ENCODE results near the gene MFSD11. TPM values are rescaled to one million over a fixed set of nuclear protein-coding genes. Genes with fewer than 3 reads are reported as not detected.
"Not testable (repeated sequence)": the region's sequence is repeated elsewhere in the genome, so short reads cannot be mapped to it uniquely, and the experiment has no call there.

MFSD11 gene
- polyA plus RNA-seq, 3 donors from 2014 or later, result 25.2 to 48.0 (median 36.0) TPM

DNA sequence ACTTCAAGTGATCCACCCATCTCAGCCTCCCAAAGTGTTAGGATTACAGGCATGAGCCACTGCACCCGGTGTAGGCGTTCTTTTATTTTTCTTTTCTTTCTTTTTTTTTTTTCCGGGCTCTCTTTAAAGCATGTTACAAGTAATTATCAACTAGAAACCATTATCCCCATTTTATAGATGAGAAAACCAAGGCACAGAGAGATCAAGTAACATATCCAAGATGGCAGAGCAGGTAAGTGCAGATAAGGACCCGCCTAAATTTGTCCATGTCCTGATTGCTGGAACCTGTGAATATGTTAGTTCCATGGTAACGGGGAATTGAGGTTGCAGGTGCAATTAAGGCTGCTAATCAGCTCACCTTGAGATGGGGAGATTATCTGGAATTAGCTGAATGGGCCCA, 54.4 kb downstream of the MFSD11 start:
- Mint-ChIP-seq H3K4me1 (peaks cover 10 to 20% of the 10 kb centered on the region in 2 donors), H3K27me3 (ENCODE audit: low read depth in 3 of 3) (no peaks in the 10 kb centered on the region), H3K9me3 (no peaks in the 10 kb centered on the region), H3K4me3 (no peak overlapping the region), H3K27ac (peak overlapping the region in 1 of 6 donors; percentile 61), H3K36me3 (peaks cover 0 to 4% (median 0%) of the 10 kb centered on the region in 3 donors)
- DNase-seq, result no peak

DNA sequence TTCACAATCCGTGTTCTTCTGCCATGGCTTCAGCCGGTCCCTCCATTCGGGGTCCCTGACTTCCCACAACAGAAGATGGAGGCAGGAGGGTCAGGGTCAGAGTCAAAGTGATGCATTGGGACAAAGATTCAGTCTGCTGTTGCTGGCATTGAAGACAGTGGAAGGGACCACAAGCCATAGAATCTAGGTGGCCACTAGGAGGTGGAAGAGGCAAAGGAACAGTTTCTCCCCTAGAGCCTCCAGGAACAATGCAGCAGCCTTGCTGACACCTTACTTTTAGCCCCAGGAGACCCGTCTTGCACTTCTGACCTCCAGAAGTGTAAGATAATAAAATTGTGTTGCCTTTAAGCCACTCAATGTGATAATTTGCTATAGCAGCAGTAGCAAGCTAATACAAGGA, 55.9 kb downstream of the MFSD11 start:
- no peak overlapping the region for H3K27ac Mint-ChIP-seq
- H3K4me1 Mint-ChIP-seq, result peaks cover 10 to 20% of the 10 kb centered on the region in 2 donors
- no peak for DNase-seq
- H3K36me3 Mint-ChIP-seq, result no peaks in the 10 kb centered on the region
- H3K27me3 Mint-ChIP-seq (ENCODE audit: low read depth in 3 of 3), result no peaks in the 10 kb centered on the region
- no peaks in the 10 kb centered on the region for H3K9me3 Mint-ChIP-seq
- no peak overlapping the region for H3K4me3 Mint-ChIP-seq

DNA sequence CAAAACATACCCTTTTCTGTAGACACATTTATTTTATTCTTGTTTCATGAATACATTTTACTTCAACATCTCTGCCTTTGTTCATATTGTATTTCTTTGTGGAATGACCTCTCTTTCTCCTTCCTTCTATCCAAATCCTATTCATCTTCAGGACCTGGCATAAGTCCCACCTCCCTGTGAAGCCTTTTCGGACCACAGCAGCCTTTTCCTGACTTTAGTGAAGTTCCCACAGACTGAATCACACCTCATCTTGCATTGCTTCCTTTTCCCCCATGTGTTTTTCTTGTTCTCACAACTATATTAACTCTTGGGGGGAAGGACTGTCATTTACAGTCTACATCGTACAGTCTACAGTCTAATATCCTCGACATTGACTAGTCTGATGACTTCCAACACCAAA, 58.2 kb downstream of the MFSD11 start:
- H3K9me3 Mint-ChIP-seq, result no peaks in the 10 kb centered on the region
- H3K4me3 Mint-ChIP-seq, result no peak overlapping the region
- no peaks in the 10 kb centered on the region for H3K36me3 Mint-ChIP-seq
- H3K4me1 Mint-ChIP-seq, result peaks cover 9 to 18% of the 10 kb centered on the region in 2 donors
- no peaks in the 10 kb centered on the region for H3K27me3 Mint-ChIP-seq (ENCODE audit: low read depth in 3 of 3)
- H3K27ac Mint-ChIP-seq, result no peak overlapping the region
- no peak for DNase-seq

DNA sequence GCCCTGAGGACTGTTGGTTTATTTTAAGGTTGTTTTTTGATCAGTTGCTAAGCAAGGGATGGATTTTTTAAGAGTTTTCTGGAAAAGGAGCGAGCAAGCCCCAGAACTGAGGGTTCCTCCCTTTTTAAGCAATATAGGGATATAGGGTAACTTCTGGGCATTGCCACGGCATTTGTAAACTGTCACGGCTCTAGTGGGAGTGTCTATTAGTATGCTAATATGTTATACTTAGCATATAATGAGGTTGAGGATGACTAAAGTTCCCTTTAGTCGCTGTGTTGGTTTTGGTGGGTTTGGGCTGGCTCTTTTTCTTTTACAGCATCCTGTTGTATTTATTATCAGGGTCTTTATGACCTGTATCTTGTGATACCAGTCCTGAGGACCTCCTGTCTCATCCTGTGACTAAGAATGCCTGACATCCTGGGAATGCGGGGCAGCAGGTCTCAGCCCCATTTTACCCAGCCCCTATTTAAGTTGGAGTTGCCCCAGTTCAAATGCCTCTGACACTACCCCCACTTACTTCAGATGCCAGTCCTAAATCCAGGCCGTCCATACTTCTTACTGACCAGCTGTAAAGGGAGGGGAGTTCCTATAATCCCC, 59.4 kb downstream of the MFSD11 start:
- Mint-ChIP-seq H3K27ac (no peak overlapping the region), H3K36me3 (no peaks in the 10 kb centered on the region), H3K27me3 (ENCODE audit: low read depth in 3 of 3) (no peaks in the 10 kb centered on the region), H3K4me1 (peaks cover under 1 to 5% of the 10 kb centered on the region in 2 donors), H3K9me3 (no peaks in the 10 kb centered on the region), H3K4me3 (no peak overlapping the region)
- DNase-seq, result no peak

DNA sequence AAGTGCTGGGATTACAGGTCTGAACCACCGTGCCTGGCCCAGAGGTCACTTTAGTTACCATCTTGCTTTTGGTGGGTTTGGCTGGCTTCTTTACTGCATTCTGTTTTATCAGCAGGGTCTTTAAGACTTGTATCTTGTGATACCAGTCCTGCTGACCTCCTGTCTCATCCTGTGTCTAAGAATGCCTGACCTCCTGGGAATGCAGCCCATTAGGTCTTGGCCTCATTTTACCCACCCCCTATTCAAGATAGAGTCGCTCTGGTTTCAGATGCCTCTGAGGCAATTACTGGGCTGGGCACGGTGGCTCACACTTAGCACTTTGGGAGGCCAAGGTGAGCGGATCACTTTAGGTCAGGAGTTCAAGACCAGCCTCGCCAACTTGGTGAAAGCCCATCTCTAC, 63.8 kb downstream of the MFSD11 start:
- Mint-ChIP-seq H3K4me3 (no peak overlapping the region), H3K27me3 (ENCODE audit: low read depth in 3 of 3) (no peaks in the 10 kb centered on the region), H3K9me3 (no peaks in the 10 kb centered on the region), H3K4me1 (no peaks in the 10 kb centered on the region), H3K36me3 (peaks cover 0 to 5% (median 0%) of the 10 kb centered on the region in 3 donors), H3K27ac (no peak overlapping the region)
- no peak for DNase-seq

DNA sequence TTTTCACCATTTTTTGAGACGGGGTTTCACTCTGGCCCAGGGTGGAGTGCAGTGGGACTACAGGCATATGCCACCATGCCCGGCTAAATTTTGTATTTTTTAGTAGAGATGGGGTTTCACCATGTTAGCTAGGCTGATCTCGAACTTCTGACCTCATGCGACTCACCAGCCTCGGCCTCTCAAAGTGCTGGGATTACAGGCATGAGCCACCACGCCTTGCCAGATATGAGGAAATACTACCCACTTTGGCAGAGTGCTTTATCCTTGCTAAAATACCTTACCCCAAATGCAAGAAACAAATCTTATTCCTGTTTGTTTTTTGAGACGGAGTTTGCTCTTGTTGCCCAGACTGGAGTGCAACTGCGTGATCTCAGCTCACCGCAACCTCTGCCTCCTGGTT, 67.4 kb downstream of the MFSD11 start:
- H3K36me3 Mint-ChIP-seq, result peaks cover 0 to 5% (median 0%) of the 10 kb centered on the region in 3 donors
- no peaks in the 10 kb centered on the region for H3K4me1 Mint-ChIP-seq
- H3K9me3 Mint-ChIP-seq, result no peaks in the 10 kb centered on the region
- DNase-seq, result no peak
- no peak overlapping the region for H3K4me3 Mint-ChIP-seq
- peaks cover 0 to 3% (median 0%) of the 10 kb centered on the region in 3 donors for H3K27me3 Mint-ChIP-seq (ENCODE audit: low read depth in 3 of 3)
- H3K27ac Mint-ChIP-seq, result no peak overlapping the region

DNA sequence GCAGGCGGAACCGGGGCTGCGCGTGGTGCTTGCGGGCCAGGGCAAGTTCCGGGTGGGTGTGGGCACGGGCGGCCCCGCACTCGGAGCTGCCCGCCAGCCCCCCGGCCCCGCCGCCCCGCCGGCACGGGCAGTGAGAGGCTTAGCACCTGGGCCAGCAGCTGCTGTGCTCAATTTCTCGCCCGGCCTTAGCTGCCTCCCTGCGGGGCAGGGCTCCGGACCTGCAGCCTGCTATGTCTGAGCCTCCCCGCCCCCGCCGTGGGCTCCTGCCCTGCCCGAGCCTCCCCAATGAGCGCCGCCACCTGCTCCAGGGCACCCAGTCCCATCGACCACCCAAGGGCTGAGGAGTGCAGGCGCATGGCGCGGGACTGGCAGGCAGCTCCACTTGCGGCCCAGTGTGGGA, 68.2 kb downstream of the MFSD11 start:
- not testable (repeated sequence) for H3K4me1 Mint-ChIP-seq; H3K36me3 Mint-ChIP-seq; H3K27me3 Mint-ChIP-seq (ENCODE audit: low read depth in 3 of 3); H3K9me3 Mint-ChIP-seq; H3K27ac Mint-ChIP-seq; DNase-seq; H3K4me3 Mint-ChIP-seq

DNA sequence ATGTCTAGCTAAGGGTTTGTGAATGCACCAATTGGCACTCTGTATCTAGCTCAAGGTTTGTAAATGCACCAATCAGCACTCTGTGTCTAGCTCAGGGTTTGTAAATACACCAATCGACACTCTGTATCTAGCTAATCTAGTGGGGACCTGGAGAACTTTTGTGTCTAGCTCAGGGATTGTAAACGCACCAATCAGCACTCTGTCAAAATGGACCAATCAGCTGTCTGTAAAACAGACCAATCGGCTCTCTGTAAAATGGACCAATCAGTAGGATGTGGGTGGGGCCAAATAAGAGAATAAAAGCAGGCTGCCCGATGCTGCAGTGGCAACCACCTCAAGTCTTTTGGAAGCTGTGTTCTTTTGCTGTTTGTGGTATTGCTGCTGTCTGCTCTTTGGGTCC, 68.8 kb downstream of the MFSD11 start:
- not testable (repeated sequence) for H3K4me1 Mint-ChIP-seq; H3K9me3 Mint-ChIP-seq; H3K27me3 Mint-ChIP-seq (ENCODE audit: low read depth in 3 of 3); DNase-seq; H3K27ac Mint-ChIP-seq; H3K36me3 Mint-ChIP-seq
- peak overlapping the region in 1 of 5 donors; percentile 10 for H3K4me3 Mint-ChIP-seq

DNA sequence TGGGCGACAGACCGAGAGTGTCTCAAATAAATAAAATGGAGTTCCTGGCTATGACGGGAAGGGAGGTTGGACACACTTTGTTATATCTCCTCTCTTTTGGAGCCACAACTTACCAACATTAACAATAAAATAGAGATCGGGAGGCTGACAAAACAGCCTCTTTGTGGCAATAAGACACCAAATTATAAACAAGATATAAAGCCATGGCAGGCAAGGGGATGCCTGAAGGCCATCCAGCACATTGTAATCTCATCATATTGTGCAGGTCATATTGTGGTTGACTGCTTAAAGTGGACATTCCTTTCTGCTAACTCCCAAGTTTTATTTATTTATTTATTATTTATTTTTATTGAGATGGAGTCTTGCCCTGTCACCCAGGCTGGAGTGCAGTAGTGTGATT, 70.4 kb downstream of the MFSD11 start:
- Mint-ChIP-seq H3K4me3 (no peak overlapping the region), H3K27ac (no peak overlapping the region), H3K9me3 (no peaks in the 10 kb centered on the region), H3K27me3 (ENCODE audit: low read depth in 3 of 3) (peaks cover 0 to 3% (median 0%) of the 10 kb centered on the region in 3 donors), H3K36me3 (peaks cover 0 to 5% (median 0%) of the 10 kb centered on the region in 3 donors), H3K4me1 (no peaks in the 10 kb centered on the region)
- no peak for DNase-seq

DNA sequence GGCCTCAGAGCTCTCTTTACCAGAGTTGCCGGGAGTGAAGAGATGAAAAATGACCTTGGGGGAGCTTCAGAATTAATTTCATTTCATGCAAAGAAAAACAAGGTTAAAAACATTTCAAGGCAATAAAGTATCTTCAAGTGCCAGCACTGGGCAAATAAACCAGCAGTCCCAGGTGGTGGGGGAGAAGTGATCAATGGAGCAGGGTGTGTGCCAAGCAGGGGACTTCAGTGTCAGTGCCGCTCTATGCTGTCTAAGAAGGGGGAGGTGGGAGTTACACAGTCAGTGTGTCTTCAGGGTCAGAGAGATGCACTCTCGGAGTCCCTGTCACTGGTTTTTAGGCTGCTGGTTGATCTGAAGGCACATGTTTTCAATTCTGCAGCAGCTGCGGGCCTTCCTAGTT, 73.0 kb downstream of the MFSD11 start:
- H3K4me1 Mint-ChIP-seq, result no peaks in the 10 kb centered on the region
- peaks cover 0 to 3% (median 0%) of the 10 kb centered on the region in 3 donors for H3K27me3 Mint-ChIP-seq (ENCODE audit: low read depth in 3 of 3)
- H3K4me3 Mint-ChIP-seq, result no peak overlapping the region
- no peaks in the 10 kb centered on the region for H3K36me3 Mint-ChIP-seq
- H3K27ac Mint-ChIP-seq, result no peak overlapping the region
- no peak for DNase-seq
- no peaks in the 10 kb centered on the region for H3K9me3 Mint-ChIP-seq

DNA sequence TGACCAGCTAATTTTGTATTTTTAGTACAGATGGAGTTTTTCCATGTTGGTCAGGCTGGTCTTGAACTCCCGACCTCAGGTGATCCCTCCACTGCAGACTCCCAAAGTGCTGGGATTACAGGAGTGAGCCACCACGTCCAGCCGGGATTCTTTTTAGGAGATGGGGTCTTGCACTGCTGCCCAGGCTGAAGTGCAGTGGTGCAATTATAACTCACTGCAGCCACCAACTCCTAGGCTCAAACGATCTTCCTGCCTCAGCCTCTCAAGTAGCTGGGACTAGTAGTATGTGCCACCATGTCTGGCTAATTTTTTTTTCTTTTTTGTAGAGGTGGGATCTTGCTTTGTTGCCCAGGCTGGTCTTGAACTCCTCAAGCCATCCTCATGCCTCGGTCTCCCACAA, 73.9 kb downstream of the MFSD11 start:
- Mint-ChIP-seq H3K4me3 (no peak overlapping the region), H3K9me3 (no peaks in the 10 kb centered on the region), H3K27me3 (ENCODE audit: low read depth in 3 of 3) (peaks cover 0 to 3% (median 0%) of the 10 kb centered on the region in 3 donors), H3K36me3 (no peaks in the 10 kb centered on the region), H3K27ac (no peak overlapping the region), H3K4me1 (peaks cover 2 to 6% of the 10 kb centered on the region in 2 donors)
- no peak for DNase-seq

DNA sequence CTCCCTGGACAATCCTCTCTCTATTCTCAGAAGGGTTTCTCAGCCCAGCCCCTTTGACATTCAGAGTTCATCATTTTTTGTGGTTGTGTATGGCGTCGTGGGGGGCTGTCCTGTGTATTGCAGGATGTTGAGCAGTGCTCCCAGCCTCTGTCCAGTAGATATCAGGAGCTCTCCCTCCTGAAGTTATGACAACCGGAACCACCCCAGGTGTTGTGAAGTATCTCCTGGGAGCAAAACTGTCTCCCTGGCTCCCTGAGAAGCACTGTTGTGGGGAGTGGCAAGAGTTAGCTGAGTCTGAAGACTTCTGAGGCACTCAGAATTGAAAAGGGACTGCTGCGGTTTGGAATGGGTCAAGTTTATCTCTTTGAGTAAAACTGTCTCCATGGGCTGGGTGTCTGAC, 74.3 kb downstream of the MFSD11 start:
- Mint-ChIP-seq H3K36me3 (no peaks in the 10 kb centered on the region), H3K4me3 (no peak overlapping the region), H3K9me3 (no peaks in the 10 kb centered on the region), H3K27me3 (ENCODE audit: low read depth in 3 of 3) (no peaks in the 10 kb centered on the region), H3K27ac (no peak overlapping the region), H3K4me1 (peaks cover 2 to 6% of the 10 kb centered on the region in 2 donors)
- no peak for DNase-seq

DNA sequence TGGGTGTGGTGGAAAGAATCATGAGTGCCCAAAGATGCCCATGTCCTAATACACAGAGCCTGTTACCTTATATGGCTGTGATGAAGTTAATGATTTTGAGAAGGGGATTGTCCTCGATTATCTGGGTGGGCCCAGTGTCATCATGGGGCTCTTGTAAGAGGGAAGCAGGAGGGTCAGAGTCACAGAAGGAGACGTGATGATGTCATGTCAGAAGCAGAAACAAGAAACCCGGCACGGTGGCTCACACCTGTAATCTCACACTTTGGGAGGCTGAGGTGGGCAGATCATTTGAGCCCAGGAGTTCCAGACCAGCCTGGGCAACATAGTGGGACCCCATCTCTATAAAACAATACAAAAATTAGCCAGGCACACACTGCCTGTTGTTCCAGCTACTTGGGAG, 75.0 kb downstream of the MFSD11 start:
- no peaks in the 10 kb centered on the region for H3K9me3 Mint-ChIP-seq
- no peaks in the 10 kb centered on the region for H3K36me3 Mint-ChIP-seq
- H3K4me1 Mint-ChIP-seq, result peaks cover 2 to 6% of the 10 kb centered on the region in 2 donors
- no peak for DNase-seq
- no peak overlapping the region for H3K4me3 Mint-ChIP-seq
- no peak overlapping the region for H3K27ac Mint-ChIP-seq
- H3K27me3 Mint-ChIP-seq (ENCODE audit: low read depth in 3 of 3), result no peaks in the 10 kb centered on the region

DNA sequence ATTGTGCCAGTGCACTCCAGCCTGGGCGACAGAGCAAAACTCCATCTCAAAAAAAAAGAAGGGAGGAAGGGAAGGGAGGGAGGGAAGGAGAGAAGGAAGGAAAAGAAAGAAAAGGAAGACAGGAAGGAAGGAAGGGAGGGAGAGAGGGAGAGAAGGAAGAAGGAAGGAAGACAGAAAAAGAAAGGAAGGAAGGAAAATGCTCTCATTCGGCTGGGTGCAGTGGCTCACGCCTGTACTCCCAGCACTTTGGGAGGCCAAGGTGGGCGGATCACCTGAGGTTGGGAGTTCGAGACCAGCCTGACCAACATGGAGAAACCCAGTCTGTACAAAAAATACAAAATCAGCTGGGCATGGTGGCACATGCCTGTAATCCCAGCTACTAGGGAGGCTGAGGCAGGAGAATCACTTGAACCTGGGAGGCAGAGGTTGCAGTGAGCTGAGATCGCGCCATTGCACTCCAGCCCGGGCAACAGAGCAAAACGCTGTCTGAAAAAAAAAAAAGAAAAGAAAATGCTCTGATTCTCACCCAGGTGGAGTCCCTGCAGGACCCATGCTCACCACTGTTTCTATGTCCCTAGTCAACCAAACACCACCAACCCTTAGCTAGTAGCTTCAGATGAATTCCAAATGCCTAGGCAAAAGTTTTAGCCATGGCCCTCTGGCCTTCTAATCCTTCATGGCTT, 78.1 kb downstream of the MFSD11 start:
- H3K27ac Mint-ChIP-seq, result not testable (repeated sequence)

More for the DNA sequence above, 78.1 kb downstream of the MFSD11 start:
- not testable (repeated sequence) for H3K36me3 Mint-ChIP-seq; H3K4me3 Mint-ChIP-seq; H3K9me3 Mint-ChIP-seq; H3K27me3 Mint-ChIP-seq (ENCODE audit: low read depth in 3 of 3); H3K4me1 Mint-ChIP-seq; DNase-seq
